HG02885 (cell line): ENCODE data around the gene PPP1R9A.

ENCODE experiments used
- ATAC-seq: cut with Tn5 transposase; IDR thresholded peaks from one replicate; pipeline ENCODE4 v1.9.1; 2021; ENCODE audit warnings: mild to moderate bottlenecking; ENCODE audit not compliant: unreplicated experiment, poor library complexity

Gene PPP1R9A

GRCh38 chr7:95296456-95296855 is 389.1 kb downstream of the PPP1R9A start:
- ATAC-seq, result no peak

GRCh38 chr7:95297041-95297440 is 389.6 kb downstream of the PPP1R9A start:
- ATAC-seq, result no peak

GRCh38 chr7:95298091-95298490 is 390.7 kb downstream of the PPP1R9A start:
- no peak for ATAC-seq

GRCh38 chr7:95303013-95303905 is 395.9 kb downstream of the PPP1R9A start:
- ATAC-seq, result no peak

- no peak for ATAC-seq
Measured at GRCh38 chr7:95304990-95305389, 397.6 kb downstream of the PPP1R9A start.

- ATAC-seq, result no peak
Measured at GRCh38 chr7:95309951-95310350, 402.6 kb downstream of the PPP1R9A start.

- no peak for ATAC-seq
Measured at GRCh38 chr7:95311389-95311788, 404.0 kb downstream of the PPP1R9A start.

GRCh38 chr7:95312561-95312960 is 405.2 kb downstream of the PPP1R9A start:
- ATAC-seq, result no peak

- ATAC-seq, result peak; percentile 86
Measured at GRCh38 chr7:95316588-95316987, 409.2 kb downstream of the PPP1R9A start.

- no peak for ATAC-seq
Measured at GRCh38 chr7:95317546-95317945, 410.2 kb downstream of the PPP1R9A start.

- ATAC-seq, result no peak
Measured at GRCh38 chr7:95317966-95318365, 410.6 kb downstream of the PPP1R9A start.

- no peak for ATAC-seq
Measured at GRCh38 chr7:95318501-95319100, 411.2 kb downstream of the PPP1R9A start.

- no peak for ATAC-seq
Measured at GRCh38 chr7:95319570-95319969, 412.2 kb downstream of the PPP1R9A start.

- no peak for ATAC-seq
Measured at GRCh38 chr7:95320651-95321050, 413.3 kb downstream of the PPP1R9A start.

GRCh38 chr7:95321720-95322119 is 414.3 kb downstream of the PPP1R9A start:
- ATAC-seq, result no peak

- no peak for ATAC-seq
Measured at GRCh38 chr7:95322396-95322795, 415.0 kb downstream of the PPP1R9A start.

- no peak for ATAC-seq
Measured at GRCh38 chr7:95322854-95323253, 415.5 kb downstream of the PPP1R9A start.

GRCh38 chr7:95323410-95324129 is 416.2 kb downstream of the PPP1R9A start:
- no peak for ATAC-seq

- peak; percentile 88 for ATAC-seq
Measured at GRCh38 chr7:95324431-95324830, 417.0 kb downstream of the PPP1R9A start, which contains the start of gene PON1. Gene PON1 (minus strand): TSS chr7:95324532. CDS start chr7:95324475, 57 bp downstream.

- no peak for ATAC-seq
Measured at GRCh38 chr7:95327356-95327755, 420.0 kb downstream of the PPP1R9A start.
